Endometrial microvascular endothelial cells (primary cell): ENCODE results near the gene LRPPRC. TPM values are rescaled to one million over a fixed set of nuclear protein-coding genes. Genes with fewer than 3 reads are reported as not detected.

ENCODE experiments used
- in situ Hi-C: cut with HindIII; loops from 2 replicates; pipeline ENCODE4 v1.10.0; 2017; ENCODE audit warnings: low sequenced_read_pairs, low pct_unique_long_range_greater_than_20kb; ENCODE audit errors: inconsistent ontology term
- total RNA-seq: library from RNA; depleted of rRNA; stranded (reverse); fragments of >200 nt; gene quantifications from one replicate; pipeline ENCODE4 v1.2.3, GENCODE V29; 2015; ENCODE audit errors: inconsistent ontology term

Gene LRPPRC
- total RNA-seq, 1 donor from 2014 or later: 63.2 TPM

DNA sequence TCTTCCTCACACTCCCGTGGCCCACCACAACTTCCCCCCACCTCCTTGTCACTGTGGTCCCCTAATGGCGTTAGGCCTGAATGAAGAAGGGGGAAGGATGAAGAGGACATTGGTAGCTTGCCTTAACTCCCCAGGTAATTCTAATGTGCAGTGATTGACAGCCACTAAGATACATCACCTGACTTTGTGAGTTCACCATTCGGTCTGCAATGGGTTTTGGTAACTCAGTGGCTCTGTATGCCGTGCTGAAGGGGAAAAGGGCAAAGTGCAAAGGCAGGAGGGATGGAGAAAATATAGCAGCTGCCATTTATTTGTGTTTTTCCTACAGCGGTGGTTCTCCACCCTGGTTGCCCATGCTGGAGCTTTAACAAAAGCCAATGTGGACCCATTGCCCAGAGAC is 114.8 kb downstream of the LRPPRC start:
- in situ Hi-C loops: no loop called here

DNA sequence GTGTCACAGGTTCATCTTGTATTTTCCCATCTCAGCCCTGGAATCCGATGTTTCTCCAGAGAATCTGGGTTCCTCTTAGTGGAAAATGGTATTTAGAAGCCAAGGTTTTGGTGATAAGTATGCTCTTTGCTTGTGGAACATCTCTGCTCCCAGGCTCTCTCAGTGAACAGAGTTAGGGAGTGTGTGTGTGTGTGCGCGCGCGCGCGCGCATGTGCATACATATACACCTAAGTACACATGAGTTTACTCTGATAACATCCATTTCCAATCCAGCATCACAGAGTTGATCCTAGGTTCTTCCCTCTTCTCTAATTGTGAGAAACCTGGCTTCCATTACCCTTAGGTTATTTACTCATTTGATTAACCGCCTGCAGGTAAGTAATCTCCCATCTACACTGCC is 115.3 kb downstream of the LRPPRC start:
- in situ Hi-C loops: no loop called here

DNA sequence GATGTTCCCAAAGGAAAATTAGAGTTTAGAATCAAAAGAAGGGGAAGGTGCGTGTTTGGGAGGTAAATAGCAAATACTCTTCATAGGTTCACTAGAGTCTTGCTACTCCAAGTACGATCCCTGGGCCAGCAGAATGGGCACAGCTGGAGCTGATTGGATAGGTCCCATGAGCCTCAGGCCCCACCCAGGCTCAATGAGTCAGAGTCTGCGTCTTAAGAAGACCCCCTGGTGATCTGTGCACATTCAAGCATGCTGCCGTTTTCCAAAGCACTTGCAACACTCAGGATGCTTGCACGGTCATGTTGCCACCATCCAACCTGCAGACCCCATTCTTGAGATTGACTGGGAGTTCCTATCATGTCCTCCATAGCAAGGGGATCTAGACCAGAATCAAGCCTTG is 116.5 kb downstream of the LRPPRC start:
- in situ Hi-C loops: no loop called here

DNA sequence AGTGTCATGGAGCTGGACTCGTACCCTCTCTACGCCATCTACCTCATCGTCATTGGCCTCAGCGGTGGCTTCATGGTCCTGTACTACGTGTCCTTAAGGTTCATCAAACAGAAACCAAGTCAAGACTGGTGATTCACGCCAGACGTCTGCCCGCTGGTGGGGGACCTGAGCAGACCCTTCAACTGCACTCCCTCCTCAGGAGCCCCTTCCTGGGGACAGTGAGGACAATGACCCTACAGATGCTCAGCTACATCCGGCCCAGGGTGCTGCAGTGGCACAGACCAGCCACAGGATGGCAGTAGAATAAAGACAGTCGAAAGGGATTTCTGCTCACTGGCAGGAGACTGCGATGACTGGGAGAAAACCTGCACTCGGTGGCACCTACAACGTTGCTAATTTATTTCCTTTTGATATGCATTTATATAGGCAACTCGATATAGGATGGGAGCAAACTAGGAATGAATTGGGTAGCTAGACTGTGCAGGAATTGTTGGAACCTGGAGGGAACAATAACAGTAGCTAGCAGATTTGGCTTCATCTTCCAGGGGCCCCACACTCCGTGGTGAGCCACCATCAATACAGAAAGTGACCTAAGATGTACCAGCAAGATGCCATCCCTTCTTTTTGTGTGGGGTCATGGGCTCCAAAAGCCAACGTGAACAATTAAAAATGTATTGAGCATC is 117.9 kb downstream of the LRPPRC start:
- in situ Hi-C loops: no loop called here

DNA sequence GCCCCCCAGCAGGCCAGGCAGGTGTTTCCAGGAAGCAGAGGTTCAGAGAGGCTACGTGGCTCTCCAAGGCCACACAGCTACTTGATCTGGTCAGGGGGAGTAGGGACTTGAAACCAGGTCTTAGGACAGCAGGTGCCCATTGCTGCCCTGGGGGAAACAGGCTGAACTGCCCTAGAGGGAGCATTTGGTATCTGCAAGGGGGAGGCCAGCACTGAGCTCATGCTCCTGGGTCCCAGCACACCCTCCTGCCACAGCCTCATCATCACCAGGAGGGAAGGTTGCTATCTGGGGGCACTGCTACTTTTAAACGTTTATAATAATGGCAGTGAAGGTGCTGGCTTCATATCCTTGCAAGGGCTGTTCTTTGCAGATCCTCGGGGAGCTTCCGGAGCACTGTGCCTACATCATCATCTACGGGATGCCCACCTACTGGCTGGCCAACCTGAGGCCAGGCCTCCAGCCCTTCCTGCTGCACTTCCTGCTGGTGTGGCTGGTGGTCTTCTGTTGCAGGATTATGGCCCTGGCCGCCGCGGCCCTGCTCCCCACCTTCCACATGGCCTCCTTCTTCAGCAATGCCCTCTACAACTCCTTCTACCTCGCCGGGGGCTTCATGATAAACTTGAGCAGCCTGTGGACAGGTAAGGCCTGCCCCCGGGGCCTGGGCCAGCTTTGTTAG is 120.9 kb downstream of the LRPPRC start:
- in situ Hi-C loops: no loop called here

DNA sequence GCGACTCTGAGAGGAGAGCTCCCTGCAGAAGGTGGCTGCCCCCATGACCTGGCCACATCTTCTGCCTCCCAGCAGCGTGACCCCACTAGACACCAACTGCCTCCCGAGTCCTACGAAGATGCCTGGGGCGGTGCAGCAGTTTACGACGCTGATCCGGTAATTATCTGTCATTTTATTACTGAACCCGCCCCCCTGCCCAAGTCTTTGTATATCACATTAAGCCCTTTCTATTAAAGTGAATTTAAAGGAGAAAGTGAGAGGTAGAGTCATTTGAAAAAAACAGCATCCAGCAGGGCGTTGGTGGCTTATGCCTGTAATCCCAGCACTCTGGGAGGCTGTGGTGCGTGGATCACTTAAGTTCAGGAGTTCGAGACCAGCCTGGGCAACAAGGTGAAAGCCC is 123.6 kb downstream of the LRPPRC start:
- in situ Hi-C loops: no loop called here

DNA sequence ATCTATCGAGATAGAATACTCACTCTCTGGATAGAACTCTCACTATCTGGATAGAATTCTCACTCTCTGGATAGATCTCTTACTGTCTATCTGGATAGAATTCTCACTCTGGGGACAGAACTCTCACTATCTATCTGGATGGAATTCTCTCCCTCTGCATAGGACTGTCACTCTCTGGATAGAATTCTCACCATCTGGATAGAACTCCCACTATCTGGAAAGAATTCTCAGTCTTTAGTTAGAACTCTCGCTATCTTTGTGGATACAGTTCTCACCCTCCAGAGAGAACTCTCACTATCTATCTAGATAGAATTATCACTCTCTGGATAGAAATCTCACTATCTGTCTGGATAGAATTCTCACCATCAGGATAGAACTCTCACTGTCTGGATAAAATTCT is 140.5 kb downstream of the LRPPRC start:
- in situ Hi-C loops: no loop called here

DNA sequence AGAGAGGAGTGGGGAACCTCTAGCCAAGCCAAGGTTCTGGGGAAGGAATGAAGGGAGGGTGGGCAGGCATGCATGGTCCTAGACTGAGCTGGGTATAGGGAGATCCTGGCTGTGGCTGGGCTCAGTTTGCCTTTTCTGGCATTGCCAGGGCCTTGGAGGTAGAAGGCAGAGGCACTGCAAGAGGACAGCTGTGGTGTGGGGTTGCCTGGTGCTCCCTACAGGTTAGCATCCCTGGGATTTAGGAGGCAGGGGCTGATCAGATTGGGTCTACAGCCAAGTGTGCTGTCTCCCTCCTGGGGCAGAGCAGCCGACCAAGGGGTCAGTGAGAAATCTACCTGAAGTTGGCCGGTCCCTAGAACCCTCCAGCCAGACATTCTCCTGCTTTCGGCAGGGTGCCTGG is 141.1 kb downstream of the LRPPRC start:
- in situ Hi-C loops: no loop called here

DNA sequence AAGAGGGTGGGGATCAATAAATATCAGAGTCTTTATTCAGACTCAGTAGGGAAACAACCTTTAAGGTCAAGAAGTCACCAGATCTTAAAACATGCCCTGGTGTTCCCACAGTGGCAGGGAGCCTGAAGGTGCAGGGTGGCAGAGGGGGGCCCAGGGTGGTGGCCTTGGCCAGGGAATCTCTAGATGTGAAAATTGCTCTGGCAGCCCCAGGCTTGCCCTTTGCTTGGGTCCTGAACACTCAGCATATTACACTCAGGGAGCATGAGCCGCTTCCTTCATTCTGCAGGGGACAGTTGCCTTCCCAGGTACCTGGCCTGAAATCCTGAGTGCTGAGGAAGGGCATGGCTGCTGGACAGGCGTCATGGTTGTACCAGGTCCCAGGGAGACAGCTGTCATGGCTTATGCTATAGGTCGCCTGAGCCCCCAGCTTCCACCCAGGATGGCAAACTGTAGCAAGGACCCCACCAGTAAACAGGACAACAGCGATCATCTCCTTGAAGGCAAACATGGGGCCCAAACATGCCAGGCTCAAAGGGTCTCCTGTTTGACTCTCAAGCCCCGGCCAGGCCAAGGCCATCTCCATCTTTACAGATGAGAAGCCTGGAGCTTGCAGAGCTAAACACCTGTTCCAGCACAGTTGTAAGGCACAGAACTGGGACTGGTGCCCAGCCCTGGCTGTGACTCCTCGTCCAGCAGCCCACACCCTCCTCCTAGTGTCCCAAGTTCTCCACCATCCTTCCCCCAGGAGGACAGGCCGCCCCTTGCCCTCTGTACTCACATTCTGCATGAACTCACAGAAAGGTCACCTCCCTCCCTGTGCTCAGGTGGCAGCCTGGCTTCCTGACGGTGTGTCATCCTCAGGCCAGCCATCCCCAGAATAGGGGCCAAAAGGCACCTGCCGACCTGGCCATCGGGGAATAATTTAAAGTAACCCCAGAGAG is 142.4 kb downstream of the LRPPRC start:
- in situ Hi-C loops: no loop called here

DNA sequence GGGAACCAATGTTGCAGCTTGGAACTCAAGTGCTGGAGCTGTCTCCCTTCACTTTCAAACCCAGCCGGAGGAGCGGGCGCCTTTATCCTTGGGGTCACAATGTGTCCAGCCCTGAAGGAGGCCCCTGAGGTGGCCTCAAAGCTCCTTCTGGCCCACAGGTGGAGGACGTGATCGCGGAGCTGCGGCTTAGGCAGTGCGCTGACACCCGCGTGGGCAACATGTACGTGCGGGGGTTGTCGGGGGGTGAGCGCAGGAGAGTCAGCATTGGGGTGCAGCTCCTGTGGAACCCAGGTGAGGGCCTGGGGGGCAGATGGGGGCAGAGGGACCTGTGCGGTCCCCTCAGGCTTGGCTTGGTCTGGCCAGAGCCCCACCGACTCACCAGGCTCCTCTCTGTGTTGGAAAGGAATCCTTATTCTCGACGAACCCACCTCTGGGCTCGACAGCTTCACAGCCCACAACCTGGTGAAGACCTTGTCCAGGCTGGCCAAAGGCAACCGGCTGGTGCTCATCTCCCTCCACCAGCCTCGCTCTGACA is 143.5 kb downstream of the LRPPRC start:
- in situ Hi-C loops: no loop called here

DNA sequence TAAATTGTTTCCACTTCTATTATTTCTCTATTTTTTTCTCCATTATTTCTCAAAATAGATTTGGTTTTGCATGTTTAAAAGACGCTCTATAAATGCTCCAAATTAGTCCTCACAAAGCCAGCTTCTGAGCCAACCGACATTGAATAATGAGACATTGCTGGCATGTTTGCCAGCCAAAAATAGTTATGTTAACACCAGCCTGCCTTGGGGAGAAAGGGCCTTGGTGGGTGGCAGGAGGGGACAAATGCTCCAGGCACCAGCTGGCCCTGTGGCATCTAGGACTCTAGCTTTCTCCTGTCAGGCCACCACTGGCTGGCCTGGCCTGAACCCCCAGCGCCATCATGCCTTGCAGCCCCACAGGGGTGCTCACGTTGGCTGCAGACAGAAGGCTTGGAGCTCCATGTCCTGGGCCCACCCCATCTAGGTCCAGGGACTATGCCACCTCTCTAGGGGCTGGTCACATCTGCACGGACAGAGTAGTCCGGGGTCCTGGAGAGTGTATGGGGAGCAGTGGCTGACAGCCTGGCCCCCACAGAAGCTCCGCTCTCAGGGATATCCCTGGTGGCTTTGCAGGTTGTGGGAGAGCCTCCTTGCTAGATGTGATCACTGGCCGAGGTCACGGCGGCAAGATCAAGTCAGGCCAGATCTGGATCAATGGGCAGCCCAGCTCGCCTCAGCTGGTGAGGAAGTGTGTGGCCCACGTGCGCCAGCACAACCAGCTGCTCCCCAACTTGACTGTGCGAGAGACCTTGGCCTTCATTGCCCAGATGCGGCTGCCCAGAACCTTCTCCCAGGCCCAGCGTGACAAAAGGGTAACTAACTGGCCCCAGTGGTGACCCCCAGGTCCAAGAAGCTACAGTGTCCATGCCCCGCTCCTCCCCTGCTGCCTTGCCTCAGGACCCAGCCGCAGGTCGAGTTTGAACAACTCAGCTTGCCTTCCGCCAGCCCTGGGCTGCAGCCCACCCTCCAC is 144.5 kb downstream of the LRPPRC start:
- in situ Hi-C loops: no loop called here

DNA sequence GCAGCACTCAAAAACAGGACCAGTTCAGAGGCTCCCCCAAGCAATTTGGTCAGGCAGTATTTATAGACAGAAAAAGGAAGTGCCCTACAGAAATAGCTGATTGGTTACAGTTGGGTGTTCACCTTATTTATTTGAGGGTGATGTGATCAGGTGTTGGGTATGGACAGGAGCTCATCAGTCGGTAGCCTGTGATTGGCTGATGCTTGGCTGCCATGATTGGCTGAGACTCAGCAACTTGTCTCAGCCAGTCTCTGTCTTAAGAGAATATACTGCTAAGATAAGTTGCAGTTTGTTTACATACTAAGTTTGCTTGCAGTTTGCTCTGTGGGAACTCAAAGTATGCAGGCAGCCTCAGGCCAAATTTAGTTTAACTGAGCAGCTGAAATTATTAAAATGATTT is 147.6 kb downstream of the LRPPRC start:
- in situ Hi-C loops: no loop called here

DNA sequence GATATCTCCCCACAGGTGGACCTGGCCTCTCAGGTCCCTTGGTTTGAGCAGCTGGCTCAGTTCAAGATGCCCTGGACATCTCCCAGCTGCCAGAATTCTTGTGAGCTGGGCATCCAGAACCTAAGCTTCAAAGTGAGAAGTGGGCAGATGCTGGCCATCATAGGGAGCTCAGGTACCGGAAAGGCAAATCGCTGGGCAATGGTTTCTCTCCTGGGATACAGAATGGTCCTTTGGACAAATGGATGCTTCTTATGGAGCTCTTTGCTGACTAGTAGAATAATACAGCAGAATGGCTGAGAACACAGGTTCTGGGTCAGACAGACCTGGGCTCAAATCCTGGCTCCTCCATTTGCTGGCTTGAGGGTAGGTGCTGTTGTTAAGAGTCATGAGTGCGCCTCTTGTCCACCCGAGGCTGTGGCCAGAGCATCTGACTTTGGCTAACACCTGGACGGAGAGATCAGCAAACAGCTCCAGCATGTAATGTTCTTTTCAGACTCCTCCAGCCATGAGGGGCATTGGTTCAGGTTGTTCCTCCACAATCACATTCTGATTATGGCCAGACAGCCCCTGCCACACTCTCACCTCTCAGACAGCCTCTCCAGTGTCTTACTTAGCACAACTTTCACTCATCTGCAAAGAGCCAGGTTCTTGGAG is 149.5 kb downstream of the LRPPRC start:
- in situ Hi-C loops: no loop called here

DNA sequence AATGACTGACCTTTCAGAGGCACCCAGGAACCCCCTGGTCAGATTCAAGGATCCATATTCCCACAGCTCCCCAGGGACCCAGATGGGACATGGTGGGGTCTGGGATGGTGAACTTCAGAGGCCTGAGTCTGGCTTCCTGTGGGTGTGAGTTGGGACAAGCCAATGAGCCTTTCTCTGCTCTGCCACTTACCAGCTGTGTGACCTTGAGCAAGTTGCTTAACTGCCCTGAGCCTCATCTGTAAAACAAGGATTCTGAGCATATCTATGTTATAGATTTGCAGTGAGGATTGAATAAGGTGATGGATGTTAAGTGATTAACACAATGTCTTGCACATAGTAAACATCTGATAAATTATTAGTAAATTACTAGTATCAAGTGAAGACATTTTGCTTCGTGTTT is 150.6 kb downstream of the LRPPRC start:
- in situ Hi-C loops: no loop called here

DNA sequence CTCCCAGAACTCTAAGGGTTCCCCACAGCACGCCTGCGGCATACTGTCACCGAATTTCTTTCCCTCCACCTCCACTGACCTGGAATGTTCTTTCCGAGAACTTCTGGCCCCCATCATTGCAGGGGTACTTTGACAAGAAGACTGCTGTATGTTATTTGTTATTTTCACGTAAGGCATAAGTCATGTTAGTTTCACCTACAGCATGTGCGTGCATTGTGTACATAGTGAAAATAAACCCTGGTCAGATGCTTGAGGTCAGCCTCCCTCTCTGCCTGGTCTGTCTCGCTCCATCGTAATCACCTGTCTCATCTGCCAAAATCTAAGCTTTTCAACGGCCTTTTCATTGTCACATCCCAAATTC is 152.9 kb downstream of the LRPPRC start:
- in situ Hi-C loops: no loop called here

DNA sequence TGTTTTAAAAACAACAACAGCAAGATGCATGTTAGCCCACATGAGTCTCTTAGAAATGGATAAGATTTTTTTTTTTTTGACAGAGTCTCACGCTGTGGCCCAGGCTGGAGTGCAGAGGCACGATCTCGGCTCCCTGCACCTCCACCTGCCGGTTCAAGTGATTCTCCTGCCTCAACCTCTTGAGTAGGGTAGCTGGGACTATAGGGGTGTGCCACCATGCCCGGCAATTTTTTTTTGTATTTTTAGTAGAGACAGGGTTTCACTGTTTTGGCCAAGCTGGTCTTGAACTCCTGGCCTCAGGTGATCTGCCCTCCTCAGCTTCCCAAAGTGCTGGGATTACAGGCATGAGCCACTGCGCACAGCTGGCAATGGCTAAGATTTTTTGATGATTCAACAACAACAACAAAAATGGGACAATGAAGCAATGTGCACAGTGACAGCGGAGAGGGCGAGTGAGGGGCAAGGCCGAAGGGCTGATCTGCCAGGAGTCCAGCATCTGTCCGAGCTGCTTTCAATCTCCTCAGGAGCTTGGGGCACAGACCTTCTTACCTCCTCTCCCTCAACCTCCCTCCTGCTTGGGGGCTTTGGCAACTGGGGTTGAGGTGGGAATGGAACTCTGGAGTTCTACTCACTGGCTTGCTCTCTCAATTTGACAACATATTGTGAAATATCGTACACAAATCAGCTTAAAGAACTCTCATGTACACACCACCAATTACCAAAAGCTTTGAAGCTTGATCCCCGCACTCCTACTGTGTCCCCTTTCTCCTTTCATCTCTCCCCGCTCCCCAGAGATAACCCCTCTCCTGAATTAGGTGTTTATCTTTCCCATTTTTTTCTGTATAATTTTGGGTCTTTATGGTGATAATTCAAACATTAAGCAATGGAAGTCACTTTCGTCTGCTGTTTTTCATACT is 153.6 kb downstream of the LRPPRC start:
- in situ Hi-C loops: no loop called here

DNA sequence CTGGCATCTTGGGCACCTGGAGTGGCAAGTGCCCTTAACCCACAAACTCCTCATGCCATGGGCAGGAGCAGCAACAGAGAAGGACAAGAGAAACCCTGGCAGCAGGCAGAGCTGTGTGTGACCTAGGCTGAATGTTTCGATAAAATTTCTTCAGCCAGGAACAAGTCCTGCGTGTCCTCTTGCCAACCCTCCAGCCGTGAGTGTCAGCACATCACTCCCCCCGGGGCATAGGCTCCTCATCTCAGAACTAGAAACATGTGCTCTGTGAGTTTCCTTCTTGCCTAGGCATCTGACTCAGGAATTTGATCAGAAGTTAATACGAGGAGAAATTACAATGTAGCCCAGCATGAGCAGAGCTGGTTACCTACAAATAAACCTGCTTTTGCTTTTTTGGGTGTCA is 154.8 kb downstream of the LRPPRC start:
- in situ Hi-C loops: no loop called here
